CD4-positive, CD25-positive, alpha-beta regulatory T cell (primary cell): ENCODE data around the gene CCT3. TPM values are rescaled to one million over a fixed set of nuclear protein-coding genes. Genes with fewer than 3 reads are reported as not detected.
"Not testable (repeated sequence)": the region's sequence is repeated elsewhere in the genome, so short reads cannot be mapped to it uniquely, and the experiment has no call there.

Experiments used
- ATAC-seq, 2 donors: fragments of 150-1000 bp; cut with Tn5 transposase; one replicate each; pipeline ENCODE4 v1.10.0; 2021; ENCODE audit warnings: low read depth in 2 of 2, moderate number of reproducible peaks in 2 of 2, moderate library complexity in 1 of 2
- DNase-seq, 3 donors: peaks; one replicate each; pipeline versions ENCODE4 v3.0.0 to v3.0.0-alpha.2; 2012 to 2022; ENCODE audit warnings: mixed read lengths in 1 of 3
- H3K27ac ChIP-seq: one replicate; pipeline ENCODE4 v1.7.0; 2013; ENCODE audit warnings: mild to moderate bottlenecking, low read length; ENCODE audit not compliant: insufficient read depth, poor library complexity, severe bottlenecking
- H3K27me3 ChIP-seq: one replicate; pipeline ENCODE4 v1.7.0; 2013; ENCODE audit warnings: low read length; ENCODE audit not compliant: control insufficient read depth, insufficient read depth
- H3K36me3 ChIP-seq: one replicate; pipeline ENCODE4 v1.7.0; 2013; ENCODE audit warnings: mild to moderate bottlenecking, low read length, moderate library complexity; ENCODE audit not compliant: control insufficient read depth, insufficient read depth
- H3K4me1 ChIP-seq: 2 replicates; pipeline ENCODE4 v1.7.0; 2013; ENCODE audit warnings: mild to moderate bottlenecking, low read length; ENCODE audit not compliant: insufficient read depth, control insufficient read depth, poor library complexity, severe bottlenecking
- H3K4me3 ChIP-seq: one replicate; pipeline ENCODE4 v1.7.0; 2013; ENCODE audit warnings: low read depth, mild to moderate bottlenecking, low read length, moderate library complexity
- H3K9me3 ChIP-seq, 2 experiments: 1 replicate in 1 of 2; 2 replicates in 1 of 2; pipeline ENCODE4 v1.7.0; 2013; ENCODE audit warnings: low read length in 2 of 2, mild to moderate bottlenecking in 1 of 2, moderate library complexity in 1 of 2; ENCODE audit not compliant: control insufficient read depth in 2 of 2
- H3K27ac Mint-ChIP-seq, 3 donors: one replicate each; pipeline ENCODE4 v1.8.0; 2020 to 2022; ENCODE audit warnings: mild to moderate bottlenecking in 3 of 3, mixed read lengths in 3 of 3, moderate library complexity in 2 of 3
- H3K27me3 Mint-ChIP-seq: one replicate; pipeline ENCODE4 v1.8.0; 2022; ENCODE audit warnings: mild to moderate bottlenecking, mixed read lengths
- H3K36me3 Mint-ChIP-seq: one replicate; pipeline ENCODE4 v1.8.0; 2020; ENCODE audit warnings: mixed read lengths
- H3K4me1 Mint-ChIP-seq, 4 donors: one replicate each; pipeline ENCODE4 v1.8.0; 2020 to 2022; ENCODE audit warnings: mixed read lengths in 4 of 4, mild to moderate bottlenecking in 1 of 4
- H3K4me3 Mint-ChIP-seq, 4 donors: one replicate each; pipeline ENCODE4 v1.8.0; 2020 to 2022; ENCODE audit warnings: mild to moderate bottlenecking in 4 of 4, mixed read lengths in 4 of 4, moderate library complexity in 3 of 4
- H3K9me3 Mint-ChIP-seq, 7 donors: one replicate each; pipeline ENCODE4 v1.8.0; 2020 to 2022; ENCODE audit warnings: mixed read lengths in 7 of 7, mild to moderate bottlenecking in 3 of 7, moderate library complexity in 2 of 7
- polyA plus RNA-seq, 4 donors: library from polyadenylated mRNA; unstranded; fragments of 300-500 nt; fragmentation: Illumina TruSeq; gene quantifications; one replicate each; pipeline ENCODE4 v1.2.3, GENCODE V29; 2021
- total RNA-seq: library from RNA; stranded (reverse); gene quantifications from one replicate; pipeline ENCODE4 v1.2.3, GENCODE V29; 2022

Gene CCT3
- total and polyA plus RNA-seq, 5 donors from 2014 or later = 84.5 to 214 (median 202) TPM

- peaks cover 0 to 8% (median 3%) of the 10 kb centered on the region in 4 donors for H3K4me1 Mint-ChIP-seq
- H3K36me3 Mint-ChIP-seq = peaks cover 3% of the 10 kb centered on the region
- Histone ChIP-seq H3K27me3 (peaks cover 5% of the 10 kb centered on the region), H3K4me3 (no peak overlapping the region), H3K27ac (no peak overlapping the region), H3K36me3 (no peaks in the 10 kb centered on the region), H3K9me3 (no peaks in the 10 kb centered on the region), H3K4me1 (peaks cover 6% of the 10 kb centered on the region)
- ATAC-seq (peak; percentile 84 to 86), DNase-seq (peak; percentile 54 to 75 (median 64))
- peaks cover 49% of the 10 kb centered on the region for H3K27me3 Mint-ChIP-seq
- H3K9me3 Mint-ChIP-seq = peaks cover 0 to 1% (median 0%) of the 10 kb centered on the region in 7 donors
- peak overlapping the region in 1 of 3 donors; percentile 28 for H3K27ac Mint-ChIP-seq
- H3K4me3 Mint-ChIP-seq = peak overlapping the region in 1 of 4 donors; percentile 35
These were observed 18.9 kb upstream of the CCT3 start for GRCh38 chr1:156356875-156357534.

GRCh38 chr1:156356262-156356874 lies 18.3 kb upstream of the CCT3 start:
- peaks cover 0 to 1% (median 0%) of the 10 kb centered on the region in 7 donors for H3K9me3 Mint-ChIP-seq
- peaks cover 6% of the 10 kb centered on the region for H3K4me1 ChIP-seq
- H3K4me3 Mint-ChIP-seq = no peak overlapping the region
- no peaks in the 10 kb centered on the region for H3K9me3 ChIP-seq
- DNase-seq = no peak
- H3K36me3 ChIP-seq = no peaks in the 10 kb centered on the region
- H3K27me3 ChIP-seq = peaks cover 5% of the 10 kb centered on the region
- H3K4me3 ChIP-seq = no peak overlapping the region
- no peak for ATAC-seq
- no peak overlapping the region for H3K27ac ChIP-seq
- peaks cover 49% of the 10 kb centered on the region for H3K27me3 Mint-ChIP-seq
- H3K27ac Mint-ChIP-seq = no peak overlapping the region
- H3K36me3 Mint-ChIP-seq = peaks cover 3% of the 10 kb centered on the region
- H3K4me1 Mint-ChIP-seq = peaks cover 0 to 8% (median 3%) of the 10 kb centered on the region in 4 donors

GRCh38 chr1:156352481-156352880 lies 14.4 kb upstream of the CCT3 start:
- not testable (repeated sequence) for DNase-seq, H3K9me3 Mint-ChIP-seq, ATAC-seq, H3K4me3 ChIP-seq, H3K9me3 ChIP-seq, H3K4me3 Mint-ChIP-seq, H3K36me3 ChIP-seq, H3K27ac ChIP-seq, H3K27me3 ChIP-seq, H3K36me3 Mint-ChIP-seq, H3K4me1 Mint-ChIP-seq, H3K4me1 ChIP-seq, H3K27ac Mint-ChIP-seq
- H3K27me3 Mint-ChIP-seq = peaks cover 38% of the 10 kb centered on the region

DNA sequence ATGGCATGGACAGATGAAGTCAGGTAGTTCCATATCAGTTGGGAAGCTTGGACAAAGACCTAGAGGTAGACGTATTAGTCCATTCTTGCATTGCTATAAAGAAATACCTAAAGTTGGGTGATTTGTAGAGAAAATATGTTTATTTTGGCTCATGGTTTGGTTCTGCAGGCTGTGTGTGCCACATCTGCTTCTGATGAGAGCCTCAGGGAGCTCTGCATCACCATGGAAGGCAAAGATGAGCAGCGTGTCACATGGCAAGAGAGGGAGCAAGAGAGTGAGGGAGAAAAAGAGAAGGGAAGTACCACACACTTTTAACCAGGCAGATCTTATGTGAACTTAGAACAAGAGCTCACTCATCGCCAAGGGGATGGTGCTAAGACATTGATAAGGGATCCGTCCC lies 9.2 kb upstream of the CCT3 start:
- H3K4me1 Mint-ChIP-seq = no peaks in the 10 kb centered on the region
- Histone ChIP-seq H3K9me3 (no peaks in the 10 kb centered on the region), H3K27me3 (peaks cover 13% of the 10 kb centered on the region), H3K27ac (no peak overlapping the region), H3K36me3 (no peaks in the 10 kb centered on the region), H3K4me1 (no peaks in the 10 kb centered on the region), H3K4me3 (no peak overlapping the region)
- no peaks in the 10 kb centered on the region for H3K9me3 Mint-ChIP-seq
- peaks cover 34% of the 10 kb centered on the region for H3K27me3 Mint-ChIP-seq
- no peak overlapping the region for H3K4me3 Mint-ChIP-seq
- H3K36me3 Mint-ChIP-seq = no peaks in the 10 kb centered on the region
- H3K27ac Mint-ChIP-seq = no peak overlapping the region
- ATAC-seq (no peak), DNase-seq (no peak)

GRCh38 chr1:156346636-156347035 lies 8.5 kb upstream of the CCT3 start:
- no peaks in the 10 kb centered on the region for H3K4me1 ChIP-seq
- Mint-ChIP-seq H3K36me3 (no peaks in the 10 kb centered on the region), H3K27me3 (peaks cover 34% of the 10 kb centered on the region), H3K27ac (no peak overlapping the region), H3K4me3 (no peak overlapping the region), H3K9me3 (no peaks in the 10 kb centered on the region), H3K4me1 (no peaks in the 10 kb centered on the region)
- ATAC-seq (no peak), DNase-seq (no peak)
- H3K27ac ChIP-seq = no peak overlapping the region
- peaks cover 13% of the 10 kb centered on the region for H3K27me3 ChIP-seq
- H3K9me3 ChIP-seq = no peaks in the 10 kb centered on the region
- H3K4me3 ChIP-seq = no peak overlapping the region
- H3K36me3 ChIP-seq = no peaks in the 10 kb centered on the region

- not testable (repeated sequence) for H3K36me3 Mint-ChIP-seq, H3K9me3 ChIP-seq, H3K4me1 Mint-ChIP-seq, H3K27ac ChIP-seq, H3K4me3 Mint-ChIP-seq, H3K4me1 ChIP-seq, ATAC-seq, H3K9me3 Mint-ChIP-seq, H3K36me3 ChIP-seq, H3K27ac Mint-ChIP-seq, H3K4me3 ChIP-seq, DNase-seq
- peaks cover 13% of the 10 kb centered on the region for H3K27me3 ChIP-seq
- peaks cover 34% of the 10 kb centered on the region for H3K27me3 Mint-ChIP-seq
These were observed 7.9 kb upstream of the CCT3 start for GRCh38 chr1:156346035-156346434.

- no peaks in the 10 kb centered on the region for H3K36me3 ChIP-seq
- no peaks in the 10 kb centered on the region for H3K9me3 ChIP-seq
- DNase-seq (no peak), ATAC-seq (no peak)
- Mint-ChIP-seq H3K4me3 (no peak overlapping the region), H3K27ac (no peak overlapping the region), H3K4me1 (peaks cover 0 to under 1% (median 0%) of the 10 kb centered on the region in 4 donors), H3K27me3 (peaks cover 29% of the 10 kb centered on the region), H3K36me3 (no peaks in the 10 kb centered on the region), H3K9me3 (no peaks in the 10 kb centered on the region)
- H3K4me3 ChIP-seq = no peak overlapping the region
- no peak overlapping the region for H3K27ac ChIP-seq
- peaks cover 13% of the 10 kb centered on the region for H3K27me3 ChIP-seq
- no peaks in the 10 kb centered on the region for H3K4me1 ChIP-seq
These were observed 6.3 kb upstream of the CCT3 start for GRCh38 chr1:156344409-156344808.
